NCI-H1930 (cell line): ENCODE results near the gene PCDHGA11.
"Not testable (repeated sequence)": the region's sequence is repeated elsewhere in the genome, so short reads cannot be mapped to it uniquely, and the experiment has no call there.

Source experiments
- DNase-seq, 2 experiments: peaks; one replicate each; lab custom pipeline; 2025; lab: John Stamatoyannopoulos, UW

Gene PCDHGA11

GRCh38 chr5:141420855-141421488, at the start of gene PCDHGA11:
PCDHGA11 (plus strand) TSS chr5:141421051; CDS start chr5:141421228, 177 bp downstream.
- no peak for DNase-seq

DNA sequence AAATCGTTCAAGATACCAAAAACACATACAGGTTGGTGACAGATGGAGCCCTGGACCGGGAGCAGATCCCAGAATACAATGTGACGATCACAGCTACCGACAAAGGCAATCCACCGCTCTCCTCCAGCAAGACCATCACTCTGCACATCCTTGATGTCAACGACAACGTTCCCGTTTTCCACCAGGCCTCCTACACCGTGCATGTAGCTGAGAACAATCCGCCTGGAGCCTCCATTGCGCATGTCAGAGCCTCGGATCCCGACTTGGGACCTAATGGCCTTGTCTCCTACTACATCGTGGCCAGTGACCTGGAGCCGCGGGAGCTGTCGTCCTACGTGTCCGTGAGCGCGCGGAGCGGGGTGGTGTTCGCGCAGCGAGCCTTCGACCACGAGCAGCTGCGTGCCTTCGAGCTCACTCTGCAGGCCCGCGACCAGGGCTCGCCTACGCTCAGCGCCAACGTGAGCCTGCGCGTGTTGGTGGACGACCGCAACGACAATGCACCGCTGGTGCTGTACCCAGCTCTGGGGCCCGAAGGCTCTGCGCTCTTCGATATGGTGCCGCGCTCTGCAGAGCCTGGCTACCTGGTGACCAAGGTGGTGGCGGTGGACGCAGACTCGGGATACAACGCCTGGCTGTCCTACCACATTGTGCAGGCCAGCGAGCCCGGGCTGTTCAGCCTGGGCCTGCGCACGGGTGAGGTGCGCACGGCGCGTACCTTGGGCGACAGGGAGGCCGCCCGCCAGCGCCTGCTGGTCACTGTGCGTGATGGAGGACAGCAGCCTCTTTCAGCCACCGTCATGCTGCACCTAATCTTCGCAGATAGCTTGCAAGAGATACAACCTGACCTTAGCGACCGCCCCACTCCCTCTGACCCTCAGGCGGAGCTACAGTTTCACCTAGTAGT, 49.0 kb upstream of the PCDHGA11 start:
- DNase-seq: no peak

DNA sequence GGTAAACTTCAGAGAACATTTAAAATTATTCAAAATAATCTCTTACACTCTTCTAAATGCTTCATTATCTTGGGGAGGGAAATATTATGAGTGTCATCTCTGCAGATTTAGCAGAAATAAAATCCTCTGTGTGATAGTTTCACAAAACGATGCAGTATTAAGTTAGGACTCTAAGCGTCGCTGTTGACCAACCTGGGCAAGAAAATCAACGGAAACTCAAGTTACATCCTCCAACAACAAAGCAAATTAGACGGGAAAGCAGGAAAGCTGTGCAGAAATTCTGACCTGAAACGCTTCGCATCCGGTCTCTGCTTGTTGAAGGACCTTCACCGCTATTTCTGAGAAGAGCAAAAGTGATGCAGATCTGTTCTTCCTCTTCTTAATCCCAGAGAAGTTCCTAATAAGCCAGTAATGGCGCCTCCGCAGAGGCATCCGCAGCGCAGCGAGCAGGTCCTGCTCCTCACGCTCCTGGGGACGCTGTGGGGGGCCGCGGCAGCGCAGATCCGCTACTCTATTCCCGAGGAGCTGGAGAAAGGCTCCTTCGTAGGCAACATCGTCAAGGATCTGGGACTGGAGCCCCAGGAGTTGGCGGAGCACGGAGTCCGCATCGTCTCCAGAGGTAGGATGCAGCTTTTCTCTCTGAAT, 47.1 kb upstream of the PCDHGA11 start, which contains the start of gene PCDHGA6:
Gene PCDHGA6 (plus strand): TSS at position 219 of the 645 bp plus-strand sequence. CDS start 193 bp downstream, at position 412.
- no peak for DNase-seq

- DNase-seq: no peak
Observed at GRCh38 chr5:141374627-141375026, 46.2 kb upstream of the PCDHGA11 start.

- not testable (repeated sequence) for DNase-seq
Observed at GRCh38 chr5:141375444-141376155, 45.3 kb upstream of the PCDHGA11 start.

DNA sequence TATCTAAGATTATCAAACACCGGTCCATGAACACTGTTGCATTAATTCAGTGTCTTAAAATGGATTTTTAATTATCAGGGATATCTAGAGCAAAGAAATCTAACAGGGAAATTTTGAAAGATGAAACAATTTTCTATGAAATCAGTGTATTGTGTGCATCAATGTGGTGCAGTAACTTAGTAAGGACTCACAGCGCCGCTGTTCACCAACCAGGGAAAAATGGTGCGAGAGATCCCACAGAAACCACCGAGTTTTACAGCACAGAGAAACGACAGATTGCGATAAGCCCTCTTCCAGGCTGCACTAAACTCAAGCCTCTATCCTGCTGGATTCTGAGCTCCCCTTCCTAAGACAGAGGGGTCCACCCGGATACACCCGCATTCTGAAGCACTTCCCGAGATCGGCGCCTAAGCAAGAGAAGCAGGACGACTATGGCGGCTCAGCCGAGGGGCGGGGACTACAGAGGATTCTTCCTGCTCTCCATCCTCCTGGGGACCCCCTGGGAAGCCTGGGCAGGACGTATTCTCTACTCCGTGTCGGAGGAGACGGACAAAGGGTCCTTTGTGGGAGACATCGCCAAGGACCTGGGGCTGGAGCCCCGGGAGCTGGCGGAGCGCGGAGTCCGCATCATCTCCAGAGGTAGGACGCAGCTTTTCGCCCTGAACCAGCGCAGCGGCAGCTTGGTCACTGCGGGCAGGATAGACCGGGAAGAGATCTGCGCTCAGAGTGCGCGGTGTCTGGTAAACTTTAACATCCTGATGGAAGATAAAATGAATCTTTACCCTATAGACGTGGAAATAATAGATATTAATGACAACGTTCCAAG, 38.2 kb upstream of the PCDHGA11 start, which contains the start of gene PCDHGA7:
Gene PCDHGA7 (plus strand): TSS at position 274 of the 826 bp plus-strand sequence. CDS start 158 bp downstream, at position 432.
- no peak for DNase-seq

DNA sequence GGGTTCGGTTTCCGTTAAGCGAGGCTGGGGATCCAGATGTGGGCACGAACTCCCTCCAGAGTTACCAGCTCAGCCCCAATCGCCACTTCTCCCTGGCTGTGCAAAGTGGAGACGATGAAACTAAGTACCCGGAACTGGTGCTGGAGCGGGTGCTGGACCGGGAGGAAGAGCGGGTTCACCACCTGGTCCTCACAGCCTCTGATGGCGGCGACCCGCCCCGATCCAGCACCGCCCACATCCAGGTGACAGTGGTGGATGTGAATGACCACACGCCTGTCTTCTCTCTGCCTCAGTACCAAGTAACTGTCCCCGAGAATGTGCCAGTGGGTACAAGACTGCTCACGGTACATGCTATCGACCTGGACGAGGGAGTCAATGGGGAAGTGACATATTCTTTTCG, 37.5 kb upstream of the PCDHGA11 start:
- DNase-seq: no peak

DNA sequence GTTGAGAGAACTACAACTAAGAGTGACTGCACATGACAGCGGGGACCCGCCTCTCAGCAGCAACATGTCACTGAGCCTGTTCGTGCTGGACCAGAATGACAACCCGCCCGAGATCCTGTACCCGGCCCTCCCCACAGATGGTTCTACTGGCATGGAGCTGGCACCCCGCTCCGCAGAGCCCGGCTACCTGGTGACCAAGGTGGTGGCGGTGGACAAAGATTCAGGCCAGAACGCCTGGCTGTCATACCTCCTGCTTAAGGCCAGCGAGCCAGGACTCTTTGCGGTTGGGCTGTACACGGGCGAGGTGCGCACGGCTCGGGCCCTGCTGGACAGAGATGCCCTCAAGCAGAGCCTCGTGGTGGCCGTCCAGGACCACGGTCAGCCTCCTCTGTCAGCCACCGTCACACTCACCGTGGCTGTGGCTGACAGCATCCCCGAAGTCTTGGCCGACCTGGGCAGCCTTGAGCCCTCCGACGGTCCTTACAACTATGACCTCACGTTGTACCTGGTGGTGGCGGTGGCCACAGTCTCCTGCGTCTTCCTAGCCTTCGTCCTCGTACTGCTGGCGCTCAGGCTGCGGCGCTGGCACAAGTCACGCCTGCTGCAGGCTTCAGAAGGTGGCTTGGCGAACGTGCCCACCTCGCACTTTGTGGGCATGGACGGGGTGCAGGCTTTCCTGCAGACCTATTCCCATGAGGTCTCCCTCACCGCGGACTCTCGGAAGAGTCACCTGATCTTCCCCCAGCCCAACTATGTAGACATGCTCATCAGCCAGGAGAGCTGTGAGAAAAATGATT, 36.2 kb upstream of the PCDHGA11 start:
- no peak for DNase-seq

- DNase-seq: not testable (repeated sequence)
Observed at GRCh38 chr5:141387557-141388311, 33.1 kb upstream of the PCDHGA11 start, which contains the start of gene PCDHGB4. PCDHGB4 (plus strand) TSS chr5:141387698; CDS start chr5:141387885, 187 bp downstream.

GRCh38 chr5:141388661-141389060, 32.2 kb upstream of the PCDHGA11 start:
- no peak for DNase-seq

- DNase-seq: no peak
Observed at GRCh38 chr5:141389153-141390042, 31.5 kb upstream of the PCDHGA11 start.

GRCh38 chr5:141392429-141393198, 28.2 kb upstream of the PCDHGA11 start, which contains the start of gene PCDHGA8:
PCDHGA8 (plus strand) TSS chr5:141392633; CDS start chr5:141392814, 181 bp downstream.
- no peak for DNase-seq

DNA sequence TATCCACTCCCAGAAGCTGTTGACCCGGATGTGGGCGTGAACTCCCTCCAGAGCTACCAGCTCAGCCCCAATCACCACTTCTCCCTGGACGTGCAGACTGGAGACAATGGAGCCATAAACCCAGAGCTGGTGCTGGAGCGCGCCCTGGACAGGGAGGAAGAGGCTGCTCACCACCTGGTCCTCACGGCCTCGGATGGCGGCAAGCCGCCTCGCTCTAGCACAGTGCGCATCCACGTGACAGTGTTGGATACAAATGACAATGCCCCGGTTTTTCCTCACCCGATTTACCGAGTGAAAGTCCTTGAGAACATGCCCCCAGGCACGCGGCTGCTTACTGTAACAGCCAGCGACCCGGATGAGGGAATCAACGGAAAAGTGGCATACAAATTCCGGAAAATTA, 27.6 kb upstream of the PCDHGA11 start:
- DNase-seq: no peak

- not testable (repeated sequence) for DNase-seq
Observed at GRCh38 chr5:141394401-141395187, 26.3 kb upstream of the PCDHGA11 start.

GRCh38 chr5:141397756-141398551, 22.9 kb upstream of the PCDHGA11 start, which contains the start of gene PCDHGB5:
PCDHGB5 (plus strand) TSS chr5:141397947; CDS start chr5:141398128, 181 bp downstream.
- not testable (repeated sequence) for DNase-seq
